ENCODE results near the gene POLN. TPM values are rescaled to one million over a fixed set of nuclear protein-coding genes. Genes with fewer than 3 reads are reported as not detected.
"Not testable (repeated sequence)": the region's sequence is repeated elsewhere in the genome, so short reads cannot be mapped to it uniquely, and the experiment has no call there.

POLN gene
- total and polyA plus RNA-seq, 8 donors, result 0.29 to 5.1 (median 1.4) TPM; not detected in 2

GRCh38 chr4:2163311-2163821, 78.6 kb downstream of the POLN start:
- 75 to 88% (median 80%) methylated on average over 19 of the region's 19 CpGs for WGBS, 5 donors
- DNase-seq, result no peak
- H3K9me3 ChIP-seq, result no peaks in the 10 kb centered on the region
- peaks cover 0 to 17% (median 7%) of the 10 kb centered on the region in 4 donors for H3K36me3 ChIP-seq
- peaks cover 0 to 2% (median under 1%) of the 10 kb centered on the region in 4 donors for H3K4me1 ChIP-seq
- H3K27me3 ChIP-seq, result no peaks in the 10 kb centered on the region
- TF ChIP-seq, protein P1, sequence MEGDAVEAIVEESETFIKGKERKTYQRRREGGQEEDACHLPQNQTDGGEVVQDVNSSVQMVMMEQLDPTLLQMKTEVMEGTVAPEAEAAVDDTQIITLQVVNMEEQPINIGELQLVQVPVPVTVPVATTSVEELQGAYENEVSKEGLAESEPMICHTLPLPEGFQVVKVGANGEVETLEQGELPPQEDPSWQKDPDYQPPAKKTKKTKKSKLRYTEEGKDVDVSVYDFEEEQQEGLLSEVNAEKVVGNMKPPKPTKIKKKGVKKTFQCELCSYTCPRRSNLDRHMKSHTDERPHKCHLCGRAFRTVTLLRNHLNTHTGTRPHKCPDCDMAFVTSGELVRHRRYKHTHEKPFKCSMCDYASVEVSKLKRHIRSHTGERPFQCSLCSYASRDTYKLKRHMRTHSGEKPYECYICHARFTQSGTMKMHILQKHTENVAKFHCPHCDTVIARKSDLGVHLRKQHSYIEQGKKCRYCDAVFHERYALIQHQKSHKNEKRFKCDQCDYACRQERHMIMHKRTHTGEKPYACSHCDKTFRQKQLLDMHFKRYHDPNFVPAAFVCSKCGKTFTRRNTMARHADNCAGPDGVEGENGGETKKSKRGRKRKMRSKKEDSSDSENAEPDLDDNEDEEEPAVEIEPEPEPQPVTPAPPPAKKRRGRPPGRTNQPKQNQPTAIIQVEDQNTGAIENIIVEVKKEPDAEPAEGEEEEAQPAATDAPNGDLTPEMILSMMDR (IDR thresholded peaks at IDR 0.05), result no peak
- TF ChIP-seq POLR2A (IDR thresholded peaks at IDR 0.05) (no peak), POLR2AphosphoS5 (IDR thresholded peaks at IDR 0.05) (no peak), EP300 (IDR thresholded peaks at IDR 0.05) (no peak)
- intact Hi-C loops (cut with DNase I; ENCODE audit: low total_unique reads), result no loop called here
- no peak overlapping the region for H3K27ac ChIP-seq
- H3K4me3 ChIP-seq, result no peak overlapping the region

GRCh38 chr4:2161092-2161703, 80.7 kb downstream of the POLN start:
- H3K9me3 ChIP-seq; H3K27ac ChIP-seq; DNase-seq; H3K4me3 ChIP-seq; intact Hi-C loops (cut with DNase I; ENCODE audit: low total_unique reads); H3K4me1 ChIP-seq; H3K36me3 ChIP-seq; H3K27me3 ChIP-seq: not testable (repeated sequence)
- WGBS, 5 donors, result 93 to 95% (median 94%) methylated on average over 27 to 40 of the region's 40 CpGs

GRCh38 chr4:2159931-2160330, 82.0 kb downstream of the POLN start:
- 51 to 67% (median 61%) methylated on average over 2 of the region's 2 CpGs for WGBS, 5 donors
- intact Hi-C loops (cut with DNase I; ENCODE audit: low total_unique reads), result no loop called here
- Histone ChIP-seq H3K36me3 (no peaks in the 10 kb centered on the region), H3K4me3 (no peak overlapping the region), H3K27me3 (no peaks in the 10 kb centered on the region), H3K9me3 (no peaks in the 10 kb centered on the region), H3K4me1 (no peaks in the 10 kb centered on the region), H3K27ac (no peak overlapping the region)
- TF ChIP-seq POLR2AphosphoS5 (IDR thresholded peaks at IDR 0.05), result no peak
- TF ChIP-seq, protein P1 (IDR thresholded peaks at IDR 0.05), result no peak
- TF ChIP-seq EP300 (IDR thresholded peaks at IDR 0.05), result no peak
- no peak for TF ChIP-seq POLR2A (IDR thresholded peaks at IDR 0.05)
- DNase-seq, result no peak

GRCh38 chr4:2155246-2155645, 86.7 kb downstream of the POLN start:
- WGBS, 5 donors, result 93 to 97% (median 96%) methylated on average over 7 of the region's 7 CpGs
- intact Hi-C loops (cut with DNase I; ENCODE audit: low total_unique reads), result no loop called here
- no peaks in the 10 kb centered on the region for H3K27me3 ChIP-seq

More at GRCh38 chr4:2155246-2155645, 86.7 kb downstream of the POLN start:
- Histone ChIP-seq H3K9me3 (peaks cover 0 to 6% (median 2%) of the 10 kb centered on the region in 4 donors), H3K4me1 (no peaks in the 10 kb centered on the region), H3K4me3 (no peak overlapping the region), H3K27ac (no peak overlapping the region), H3K36me3 (no peaks in the 10 kb centered on the region)
- no peak for DNase-seq
- TF ChIP-seq POLR2A (IDR thresholded peaks at IDR 0.05) (no peak), EP300 (IDR thresholded peaks at IDR 0.05) (no peak), POLR2AphosphoS5 (IDR thresholded peaks at IDR 0.05) (no peak)
- TF ChIP-seq, protein P1 (IDR thresholded peaks at IDR 0.05), result no peak

Data from stomach (tissue), 9 donors.